HG03095 (cell line): ENCODE measurements around the gene DGCR6L.
"Not testable (repeated sequence)": the region's sequence is repeated elsewhere in the genome, so short reads cannot be mapped to it uniquely, and the experiment has no call there.

Experiments
- ATAC-seq: cut with Tn5 transposase; IDR thresholded peaks from one replicate; pipeline ENCODE4 v1.9.1; 2021; ENCODE audit warnings: moderate library complexity; ENCODE audit not compliant: unreplicated experiment

Gene DGCR6L

DNA sequence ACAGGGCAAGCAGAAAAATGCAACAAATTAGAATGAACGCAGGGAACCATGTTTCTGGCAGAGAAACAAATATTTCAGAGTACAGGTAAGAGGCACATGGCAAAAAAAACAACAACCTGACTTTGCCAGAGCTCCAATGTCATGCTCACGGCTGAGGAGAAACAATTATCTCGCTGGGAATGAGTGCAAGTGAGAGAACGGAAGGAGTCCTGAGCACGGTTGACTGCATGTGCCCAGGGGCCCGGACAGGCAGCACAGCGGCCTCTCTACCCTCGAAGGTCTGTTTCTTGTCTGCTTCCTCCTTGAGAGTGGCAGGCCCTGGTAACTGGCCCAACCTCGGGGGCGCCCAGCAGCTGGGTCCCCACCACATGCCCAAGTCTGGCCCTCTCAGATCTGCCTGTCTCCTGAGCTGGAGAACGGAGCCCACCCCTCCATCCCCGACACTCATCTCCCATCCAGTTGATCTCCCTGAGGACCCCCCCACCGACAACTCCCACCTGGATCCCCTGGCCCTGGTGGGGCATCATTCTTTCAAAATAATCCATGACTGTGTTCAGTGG, 27.1 kb downstream of the DGCR6L start:
- no peak for ATAC-seq

DNA sequence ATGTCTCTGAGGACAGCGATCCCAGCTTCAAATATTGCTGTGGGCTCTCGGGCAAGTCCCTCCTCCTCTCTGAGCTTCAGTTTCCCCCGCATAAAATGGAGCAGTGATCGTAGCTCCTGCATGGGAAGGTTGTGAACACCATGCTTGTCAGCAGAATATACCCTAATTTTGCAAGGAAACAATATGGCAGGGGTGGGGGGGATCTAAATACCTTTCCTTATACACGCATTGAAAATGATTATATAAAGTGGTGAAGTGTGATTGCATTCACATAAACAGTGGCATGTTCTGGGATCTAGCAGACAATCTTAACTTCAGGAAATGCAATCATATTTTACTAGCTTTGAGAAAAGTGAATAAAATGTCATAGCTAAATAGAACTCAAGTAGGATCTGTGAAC, 27.8 kb downstream of the DGCR6L start:
- ATAC-seq, result no peak

DNA sequence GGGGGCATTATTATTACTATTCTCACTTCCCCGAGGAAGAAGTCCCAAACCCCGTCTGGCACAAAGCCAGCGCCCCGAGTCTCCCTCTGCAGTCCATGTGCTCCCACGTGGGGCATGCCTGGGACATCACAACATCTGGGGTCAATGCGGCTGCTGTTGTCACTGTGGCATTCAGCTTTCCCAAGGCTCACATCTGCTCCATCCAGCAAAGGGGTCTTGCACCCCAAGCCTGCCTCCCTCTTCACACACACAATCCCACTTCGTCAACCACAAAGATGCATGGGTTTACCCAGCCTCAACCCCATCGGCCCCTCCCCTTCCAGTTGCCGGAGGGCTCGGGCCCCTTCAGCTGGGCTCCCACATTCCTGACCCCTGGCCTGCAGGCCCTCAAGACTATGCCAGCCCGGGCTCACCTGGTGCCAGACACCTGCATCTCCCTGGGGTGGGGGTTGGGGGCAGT, 28.2 kb downstream of the DGCR6L start:
- no peak for ATAC-seq

GRCh38 chr22:20291249-20291586, 28.6 kb downstream of the DGCR6L start:
- ATAC-seq, result no peak

GRCh38 chr22:20290578-20291248, 29.1 kb downstream of the DGCR6L start:
- ATAC-seq, result no peak

- no peak for ATAC-seq
Measured at GRCh38 chr22:20290045-20290392, 29.8 kb downstream of the DGCR6L start.

DNA sequence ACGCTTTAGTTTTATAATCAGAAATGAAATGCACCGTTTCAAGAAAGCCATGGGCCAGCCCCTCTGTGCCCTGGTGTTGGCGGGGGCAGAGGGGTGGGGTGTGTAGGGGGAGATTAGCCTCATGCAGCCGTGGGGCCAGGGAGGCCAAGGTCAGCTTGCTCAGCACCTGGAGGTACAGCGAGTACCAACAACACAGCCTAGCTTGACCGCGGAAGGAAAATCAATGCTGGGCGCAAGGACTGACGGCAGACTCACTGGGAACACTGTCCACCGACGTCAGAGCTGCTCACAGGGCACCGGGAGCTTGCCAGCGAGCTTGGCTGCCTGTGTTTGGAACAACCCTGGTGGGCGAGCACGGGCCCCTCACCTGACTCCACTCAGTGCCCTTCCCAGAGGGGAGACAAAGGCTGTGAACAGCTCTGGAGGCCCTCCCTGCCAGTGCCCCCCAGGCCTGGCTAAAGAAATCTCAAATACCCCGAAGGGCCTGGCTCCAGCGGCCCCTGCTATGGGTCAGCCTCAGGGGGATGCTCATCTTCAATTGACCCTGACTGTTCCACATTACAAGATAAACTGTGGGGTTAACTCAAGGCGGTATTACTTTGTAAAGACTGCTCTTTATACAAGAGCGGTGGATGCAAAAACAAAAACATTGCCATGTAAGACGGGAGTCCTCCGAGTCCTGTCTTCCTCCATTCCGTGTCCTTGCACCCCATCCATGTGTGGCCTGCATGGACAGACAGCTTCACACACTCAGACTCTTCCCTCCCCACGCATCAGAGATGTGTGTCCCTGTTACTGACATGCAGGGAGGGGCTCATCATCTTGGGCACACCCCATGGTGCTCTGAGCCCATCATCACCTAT, 30.4 kb downstream of the DGCR6L start:
- ATAC-seq, result not testable (repeated sequence)

- ATAC-seq, result not testable (repeated sequence)
Measured at GRCh38 chr22:20286784-20287423, 33.0 kb downstream of the DGCR6L start.

DNA sequence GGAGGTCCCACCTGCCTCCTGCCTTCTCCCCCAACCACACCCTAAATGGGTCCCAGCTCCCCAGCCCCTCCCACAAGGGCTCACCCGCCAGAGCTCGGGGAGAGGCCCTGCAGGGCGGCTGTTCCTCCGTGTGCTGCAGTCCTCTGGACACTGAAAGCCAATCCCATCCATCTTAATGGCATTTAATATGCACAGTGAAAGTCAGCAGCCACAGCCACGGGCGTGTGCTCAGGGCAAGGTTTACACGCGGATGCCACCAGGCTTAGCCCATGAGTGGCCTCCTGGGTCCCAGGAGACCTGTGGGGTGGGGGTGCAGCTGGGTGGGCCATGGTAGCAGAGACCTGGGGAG, 33.6 kb downstream of the DGCR6L start:
- ATAC-seq, result not testable (repeated sequence)

GRCh38 chr22:20285473-20286311, 34.2 kb downstream of the DGCR6L start:
- ATAC-seq, result not testable (repeated sequence)

- ATAC-seq, result no peak
Measured at GRCh38 chr22:20284471-20285086, 35.3 kb downstream of the DGCR6L start.

- ATAC-seq, result no peak
Measured at GRCh38 chr22:20283674-20284066, 36.2 kb downstream of the DGCR6L start.

- ATAC-seq, result no peak
Measured at GRCh38 chr22:20282901-20283673, 36.8 kb downstream of the DGCR6L start.

GRCh38 chr22:20281891-20282290, 38.0 kb downstream of the DGCR6L start:
- ATAC-seq, result no peak

GRCh38 chr22:20281473-20281872, 38.4 kb downstream of the DGCR6L start:
- not testable (repeated sequence) for ATAC-seq

DNA sequence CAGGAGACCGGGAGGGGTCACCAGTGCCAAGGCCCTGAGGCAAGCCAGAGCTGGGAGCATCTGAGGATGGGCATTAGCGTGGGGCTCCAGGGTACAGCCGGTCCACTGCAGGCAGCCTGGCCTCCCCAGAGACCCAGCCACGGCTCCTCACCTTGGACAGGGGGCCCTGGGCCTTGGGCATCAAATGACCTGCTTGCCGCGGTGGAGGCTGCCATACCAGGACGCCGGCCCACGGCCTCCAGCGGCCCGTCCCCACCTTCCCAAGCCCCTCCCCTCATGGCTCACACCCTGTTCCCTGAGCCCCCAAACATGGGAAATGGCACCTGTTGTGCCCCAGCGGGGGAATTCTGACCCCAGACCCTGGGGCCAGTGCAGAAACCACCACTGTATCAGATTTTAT, 39.0 kb downstream of the DGCR6L start:
- no peak for ATAC-seq

DNA sequence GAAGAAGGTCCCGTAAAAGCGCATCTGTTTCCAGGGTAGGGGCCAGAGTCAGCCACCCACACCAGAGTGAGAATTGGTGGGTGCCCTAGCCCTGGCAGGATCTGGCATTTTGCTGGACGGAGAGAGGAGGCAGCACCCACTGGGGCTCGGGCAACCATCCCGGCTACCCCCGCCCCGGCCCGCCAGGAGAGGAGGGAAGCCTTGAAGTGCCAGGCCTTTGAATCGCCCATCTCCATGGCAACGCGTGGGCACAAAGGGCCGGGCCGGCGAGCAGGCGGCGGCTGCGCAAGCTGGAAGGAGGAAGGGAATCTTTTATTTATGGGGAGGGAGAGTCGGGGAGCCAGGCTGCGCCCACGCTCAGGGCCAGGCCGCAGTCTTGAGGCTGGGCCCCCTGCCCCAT, 39.7 kb downstream of the DGCR6L start:
- ATAC-seq, result not testable (repeated sequence)

DNA sequence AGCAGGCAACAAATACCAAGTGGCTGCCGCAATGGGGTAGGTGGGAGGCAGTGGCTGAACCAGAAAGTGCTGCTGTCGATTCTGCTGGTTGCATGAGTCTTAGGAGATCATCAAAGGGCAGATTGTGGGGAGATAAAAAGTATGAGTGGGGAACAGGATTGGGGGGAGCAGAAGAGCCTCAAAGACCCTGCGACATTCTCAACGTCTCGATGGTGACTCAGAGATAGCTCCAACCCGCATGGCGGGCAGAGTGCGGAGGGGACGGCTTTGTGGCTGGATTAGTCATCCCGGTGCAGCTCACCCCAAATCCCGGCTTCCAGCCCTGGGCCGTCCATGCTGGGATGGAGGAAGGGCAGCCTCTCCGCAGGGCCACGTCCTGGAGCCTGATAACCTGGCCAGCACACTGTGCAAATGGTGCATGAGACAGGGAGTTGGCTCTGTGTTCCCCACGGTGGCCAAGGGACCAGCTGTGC, 40.2 kb downstream of the DGCR6L start:
- ATAC-seq, result no peak

- not testable (repeated sequence) for ATAC-seq
Measured at GRCh38 chr22:20278726-20279490, 41.0 kb downstream of the DGCR6L start.
